ENCODE measurements around the gene ADSS1. TPM values are rescaled to one million over a fixed set of nuclear protein-coding genes. Genes with fewer than 3 reads are reported as not detected.
A peak's percentile ranks its signal among the peaks of the same experiment; 100 is the strongest.

Gene ADSS1
- polyA plus RNA-seq, 1 of the 3 experiments (the other 2 are of a cell fraction) = 14.3 TPM

DNA sequence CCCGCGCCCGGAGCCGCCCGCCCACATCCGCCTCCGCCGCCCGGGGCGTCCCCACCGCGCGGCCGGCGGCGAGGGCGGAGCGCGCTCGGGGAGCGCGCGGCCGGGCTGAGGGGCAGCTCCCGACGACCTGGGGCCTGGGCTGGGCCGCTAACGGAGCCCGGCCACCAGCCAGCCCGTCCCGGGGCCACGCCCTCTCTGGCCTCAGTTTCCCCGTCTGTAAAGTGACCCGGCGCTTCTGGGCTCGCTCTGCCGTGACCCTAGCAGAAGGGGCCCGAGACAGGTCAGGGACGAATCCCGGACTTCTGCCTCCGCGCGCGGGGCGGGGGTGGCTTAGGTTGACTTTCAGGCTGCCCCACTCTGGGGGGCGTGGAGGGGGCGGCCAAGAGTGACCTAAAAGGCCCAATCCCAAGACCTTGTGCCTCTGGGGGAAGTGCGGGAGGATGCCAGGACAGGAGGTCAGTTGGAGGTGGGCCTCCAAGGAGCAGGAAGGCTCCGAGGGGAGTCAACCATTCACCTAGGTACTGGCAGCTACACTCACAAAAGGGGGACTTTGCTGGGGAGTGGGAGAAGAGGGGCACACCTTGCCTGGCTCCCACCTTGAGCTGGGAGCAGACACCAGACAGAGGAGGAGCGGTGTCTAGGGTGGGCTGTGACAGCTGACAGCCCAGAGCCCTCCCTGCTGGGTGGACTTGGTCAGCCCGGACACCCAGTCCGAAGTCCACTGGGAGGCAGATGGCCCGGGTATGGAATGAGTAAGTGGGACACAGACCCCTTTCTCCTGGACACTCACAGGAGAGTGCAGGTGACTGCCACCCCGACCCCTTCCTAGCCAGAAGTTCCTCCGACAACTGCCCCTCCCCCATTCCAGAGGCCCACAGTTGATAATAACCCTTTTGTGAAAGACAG lies 72.0 kb downstream of the ADSS1 start:
- Histone ChIP-seq H2AFZ (ENCODE audit: low read depth) (peak overlapping the region; percentile 91), H3K79me2 (ENCODE audit: insufficient read depth) (peaks cover 40% of the 10 kb centered on the region), H3K9me3 (no peaks in the 10 kb centered on the region), H3K27ac (ENCODE audit: low read depth in 2 of 2, low read length in 1 of 2) (peak overlapping the region in 1 of 2 experiments; percentile 67; a peak in 1 of 4 replicates), H3K9ac (peak overlapping the region; percentile 60), H3K27me3 (ENCODE audit: insufficient read depth) (no peaks in the 10 kb centered on the region), H3K4me2 (peak overlapping the region; percentile 95), H3K9me2 (no peaks in the 10 kb centered on the region), H4K20me1 (ENCODE audit: insufficient read depth) (peaks cover 38% of the 10 kb centered on the region), H3K36me3 (replicated peaks in 1 of 2; ENCODE audit: control insufficient read depth in 1 of 2, insufficient read depth in 2 of 2, low read length in 1 of 2) (peaks cover 0 to 11% of the 10 kb centered on the region in 2 experiments), H3K4me3 (ENCODE audit: low read depth in 2 of 2, low read length in 1 of 2) (peak overlapping the region; percentile 55 to 79), H3K4me1 (ENCODE audit: control insufficient read depth in 1 of 2, insufficient read depth in 2 of 2, low read depth in 1 of 2, low read length in 1 of 2) (peaks cover 8 to 48% of the 10 kb centered on the region in 2 experiments; a peak in 3 of 4 replicates), H3F3A (replicated peaks; ENCODE audit: insufficient read depth) (peaks cover 19% of the 10 kb centered on the region)
- 80% methylated on average over 6 of the region's 55 CpGs for WGBS (ENCODE audit: low lambda C conversion rate)
- DNase-seq = peak; percentile 94
- ChIA-PET CTCF (interaction anchor here (1.2 to 4.2 kb wide), 3 partner anchors 21 to 30 kb away, joined by 3 to 25 read pairs (median 15); no protein-coding TSS in a partner anchor), POLR2A (no interaction called here)
- TF ChIP-seq POLR2AphosphoS5 (IDR thresholded peaks at IDR 0.05; ENCODE audit: low read depth, low read length) (0 out of 2 replicates have a peak, but pooled peaks have one; percentile 42), MEF2A (IDR thresholded peaks at IDR 0.05; ENCODE audit: borderline replicate concordance, low read depth) (no peak)

DNA sequence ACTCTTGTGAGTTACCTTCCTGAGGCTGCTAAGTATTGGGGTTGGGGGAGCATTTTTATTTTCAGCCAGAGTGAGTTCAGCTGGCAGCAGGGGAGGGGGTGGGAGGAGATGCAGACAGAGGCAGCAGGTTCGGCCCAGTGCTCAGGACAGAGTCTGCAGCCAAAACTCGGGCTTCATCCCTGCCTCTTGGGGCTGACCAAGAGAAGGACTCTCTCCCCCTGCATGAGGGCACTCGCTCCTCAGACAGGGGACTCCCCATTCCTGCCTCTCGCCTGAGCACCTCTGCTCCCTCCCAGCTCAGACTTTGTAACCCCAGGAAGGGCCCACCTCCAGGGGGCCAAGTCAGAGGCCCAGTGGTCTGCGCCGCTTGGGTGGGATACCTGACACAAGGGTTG lies 72.7 kb downstream of the ADSS1 start:
- peaks cover 32% of the 10 kb centered on the region for H4K20me1 ChIP-seq (ENCODE audit: insufficient read depth)
- H3K27me3 ChIP-seq (ENCODE audit: insufficient read depth) = no peaks in the 10 kb centered on the region
- 92% methylated on average over 6 of the region's 6 CpGs for WGBS (ENCODE audit: low lambda C conversion rate)
- no peak overlapping the region for H2AFZ ChIP-seq (ENCODE audit: low read depth)
- peaks cover 19% of the 10 kb centered on the region for H3F3A ChIP-seq (replicated peaks; ENCODE audit: insufficient read depth)
- no peak for DNase-seq
- H3K9me2 ChIP-seq = no peaks in the 10 kb centered on the region
- ChIA-PET CTCF (interaction anchor here (1.2 to 4.2 kb wide), 2 partner anchors 21 to 28 kb away, joined by 3 to 25 read pairs; no protein-coding TSS in a partner anchor), POLR2A (no interaction called here)
- H3K79me2 ChIP-seq (ENCODE audit: insufficient read depth) = peaks cover 34% of the 10 kb centered on the region
- H3K36me3 ChIP-seq (replicated peaks in 1 of 2; ENCODE audit: control insufficient read depth in 1 of 2, insufficient read depth in 2 of 2, low read length in 1 of 2) = peaks cover 0 to 6% of the 10 kb centered on the region in 2 experiments
- H3K4me3 ChIP-seq (ENCODE audit: low read depth in 2 of 2, low read length in 1 of 2) = no peak overlapping the region
- no peaks in the 10 kb centered on the region for H3K9me3 ChIP-seq
- peaks cover 11 to 54% of the 10 kb centered on the region in 2 experiments; a peak in 3 of 4 replicates for H3K4me1 ChIP-seq (ENCODE audit: control insufficient read depth in 1 of 2, insufficient read depth in 2 of 2, low read depth in 1 of 2, low read length in 1 of 2)
- TF ChIP-seq MXI1 (IDR thresholded peaks at IDR 0.05; ENCODE audit: low read depth, low read length) (no peak), GABPA (IDR thresholded peaks at IDR 0.05; ENCODE audit: low read depth) (no peak), JUND (IDR thresholded peaks at IDR 0.05) (no peak), MEF2A (IDR thresholded peaks at IDR 0.05; ENCODE audit: borderline replicate concordance, low read depth) (no peak), TAF1 (IDR thresholded peaks at IDR 0.05; ENCODE audit: borderline replicate concordance, low read depth, low read length) (no peak), FOSL2 (IDR thresholded peaks at IDR 0.05; ENCODE audit: borderline replicate concordance, low read depth) (no peak), RFX5 (IDR thresholded peaks at IDR 0.05; ENCODE audit: low read length) (no peak), RXRA (IDR thresholded peaks at IDR 0.05; ENCODE audit: borderline replicate concordance, low read depth) (no peak), CHD2 (IDR thresholded peaks at IDR 0.05; ENCODE audit: low read length, partially characterized antibody) (no peak)
- H3K27ac ChIP-seq (ENCODE audit: low read depth in 2 of 2, low read length in 1 of 2) = no peak overlapping the region
- H3K4me2 ChIP-seq = peak overlapping the region; percentile 95; the same call in 1 of the 2 replicates
- H3K9ac ChIP-seq = no peak overlapping the region

Small RNA genes lying within 50 kb of the gene (small RNA-seq; reads per million reads assigned to genes)
- 0 to 0.06 (median 0) reads per million in 7 experiments for gene MIR4710

Other genes with a start within 250 kb of the ADSS1 start
- gene C14orf180, start 144.5 kb upstream of the ADSS1 start, polyA plus RNA-seq (2012; rRNA removed) = 0.05 TPM in 1 of 2 replicates, not detected in the other
- 1.1 and 1.7 TPM in 2 replicates for gene TMEM179, start 119.5 kb upstream of the ADSS1 start, polyA plus RNA-seq (2012; rRNA removed)
- gene INF2, start 34.6 kb upstream of the ADSS1 start, polyA plus RNA-seq (2012; rRNA removed) = 20.1 and 32.5 TPM in 2 replicates
- 122 and 137 TPM in 2 replicates for gene SIVA1, start 28.9 kb downstream of the ADSS1 start, polyA plus RNA-seq (2012; rRNA removed)
- 185 and 198 TPM in 2 replicates for gene AKT1, start 71.5 kb downstream of the ADSS1 start, polyA plus RNA-seq (2012; rRNA removed)
- gene ZBTB42, start 76.9 kb downstream of the ADSS1 start, polyA plus RNA-seq (2012; rRNA removed) = 2.9 and 3.1 TPM in 2 replicates
- 7.7 and 11.0 TPM in 2 replicates for gene CEP170B, start 141.0 kb downstream of the ADSS1 start, polyA plus RNA-seq (2012; rRNA removed)
- gene PLD4, start 200.7 kb downstream of the ADSS1 start, polyA plus RNA-seq (2012; rRNA removed) = 0.02 TPM in 2 replicates

Data from SK-N-SH (cell line).